HepG2 (cell line): ENCODE data around the gene GADD45B. TPM values are rescaled to one million over a fixed set of nuclear protein-coding genes. Genes with fewer than 3 reads are reported as not detected.
A peak's percentile ranks its signal among the peaks of the same experiment; 100 is the strongest.

Source experiments
- ARID2 ChIP-seq: sonication (generic); formaldehyde crosslinking; IDR thresholded peaks from 2 replicates; pipeline ENCODE4 v1.8.1; 2022; ENCODE audit warnings: mild to moderate bottlenecking, missing genetic modification reagents, borderline replicate concordance
- EP300 ChIP-seq, 3 experiments: sonication (generic) in 1 of 3; formaldehyde crosslinking in 1 of 3; IDR thresholded peaks; 2 replicates each; pipeline versions ENCODE4 v1.5.1 to v1.6.1; 2011 to 2020; ENCODE audit warnings: low read depth in 2 of 3, low read length in 2 of 3, borderline replicate concordance in 1 of 3, improper control_type of control experiment in 1 of 3, mild to moderate bottlenecking in 1 of 3, missing genetic modification reagents in 1 of 3, moderate library complexity in 1 of 3
- ETV5 ChIP-seq: IDR thresholded peaks from 2 replicates; pipeline ENCODE4 v1.6.1; 2018; ENCODE audit warnings: missing biosample characterization, missing genetic modification reagents, inconsistent platforms, borderline replicate concordance
- FOXP1 ChIP-seq, 2 experiments: fragments of 450-650 bp in 1 of 2; IDR thresholded peaks; 2 replicates each; pipeline ENCODE4 v1.6.1; 2017 to 2018; ENCODE audit warnings: antibody characterized with exemption in 1 of 2
- HINFP ChIP-seq: sonication (generic); formaldehyde crosslinking; IDR thresholded peaks from 2 replicates; pipeline ENCODE4 v1.4.0; 2020; ENCODE audit warnings: low read depth, mild to moderate bottlenecking, missing genetic modification reagents
- MAZ ChIP-seq, 2 experiments: sonication (generic) in 1 of 2; formaldehyde crosslinking in 1 of 2; IDR thresholded peaks; 2 replicates each; pipeline versions ENCODE4 v1.5.0 to v1.6.1; 2012 to 2020; ENCODE audit warnings: low read depth in 2 of 2, mild to moderate bottlenecking in 2 of 2, borderline replicate concordance in 1 of 2, improper control_type of control experiment in 1 of 2, low read length in 1 of 2, missing genetic modification reagents in 1 of 2, moderate library complexity in 1 of 2
- MBD4 ChIP-seq: IDR thresholded peaks from 2 replicates; pipeline ENCODE4 v1.6.1; 2012; ENCODE audit warnings: low read length, inconsistent platforms, borderline replicate concordance
- MXD3 ChIP-seq: IDR thresholded peaks from 2 replicates; pipeline ENCODE4 v1.6.1; 2016; ENCODE audit warnings: mild to moderate bottlenecking, missing biosample characterization, missing genetic modification reagents
- MXD4 ChIP-seq: IDR thresholded peaks from 2 replicates; pipeline ENCODE4 v1.6.1; 2016; ENCODE audit warnings: mild to moderate bottlenecking, missing biosample characterization, missing genetic modification reagents
- MYPOP ChIP-seq: sonication (generic); formaldehyde crosslinking; IDR thresholded peaks from 2 replicates; pipeline ENCODE4 v1.8.1; 2023; ENCODE audit warnings: mild to moderate bottlenecking, moderate library complexity, missing genetic modification reagents
- NCOR1 ChIP-seq: fragments of 200-600 bp; sonication (generic); IDR thresholded peaks from 2 replicates; pipeline ENCODE4 v1.7.0; 2017; ENCODE audit warnings: antibody characterized with exemption, low read length, borderline replicate concordance
- PATZ1 ChIP-seq: sonication (generic); formaldehyde crosslinking; IDR thresholded peaks from 2 replicates; pipeline ENCODE4 v1.4.0; 2020; ENCODE audit warnings: missing genetic modification reagents
- PLRG1 ChIP-seq: fragments of 450-650 bp; conservative IDR thresholded peaks from 2 replicates; pipeline ENCODE4 v1.6.1; 2016
- RBFOX2 ChIP-seq: fragments of 200-400 bp; formaldehyde crosslinking; IDR thresholded peaks from 2 replicates; pipeline ENCODE4 v1.6.1; 2017; ENCODE audit warnings: low read depth, mild to moderate bottlenecking, low read length
- THRA ChIP-seq: sonication (generic); formaldehyde crosslinking; IDR thresholded peaks from 2 replicates; pipeline ENCODE4 v1.4.0; 2020; ENCODE audit warnings: missing genetic modification reagents, borderline replicate concordance
- ZBTB38 ChIP-seq: sonication (generic); formaldehyde crosslinking; IDR thresholded peaks from 2 replicates; pipeline ENCODE4 v1.5.1; 2020; ENCODE audit warnings: mild to moderate bottlenecking, missing genetic modification reagents
- ZNF260 ChIP-seq: sonication (generic); formaldehyde crosslinking; IDR thresholded peaks from 2 replicates; pipeline ENCODE4 v1.4.0; 2020; ENCODE audit warnings: missing genetic modification reagents, low read depth, mild to moderate bottlenecking, borderline replicate concordance
- ZNF431 ChIP-seq: sonication (generic); formaldehyde crosslinking; IDR thresholded peaks from 2 replicates; pipeline ENCODE4 v1.9.0; 2022; ENCODE audit warnings: missing genetic modification reagents, low read depth, mild to moderate bottlenecking, borderline replicate concordance
- ZNF556 ChIP-seq: sonication (generic); formaldehyde crosslinking; IDR thresholded peaks from 2 replicates; pipeline ENCODE4 v1.4.0; 2020; ENCODE audit warnings: mild to moderate bottlenecking, missing genetic modification reagents, borderline replicate concordance
- ZNF576 ChIP-seq: sonication (generic); formaldehyde crosslinking; IDR thresholded peaks from 2 replicates; pipeline ENCODE4 v1.4.0; 2020; ENCODE audit warnings: mild to moderate bottlenecking, missing genetic modification reagents
- ZNF768 ChIP-seq: sonication (generic); formaldehyde crosslinking; IDR thresholded peaks from 2 replicates; pipeline ENCODE4 v1.4.0; 2020; ENCODE audit warnings: missing genetic modification reagents
- polyA plus RNA-seq, 8 experiments: library from polyadenylated mRNA; depleted of rRNA in 3 of 8; stranded (reverse) in 7 of 8; unstranded in 1 of 8; fragments of >200 nt; fragmentation: Illumina TruSeq in 4 of 8; extraction: Trizol in 4 of 8; gene quantifications; 2 replicates each; pipeline versions ENCODE4 v1.2.1 to v1.2.3, GENCODE V29; 2011 to 2016; ENCODE audit warnings: low read depth in 4 of 8, missing spikeins in 1 of 8, mixed read lengths in 1 of 8; ENCODE audit not compliant: insufficient read depth in 1 of 8
- total RNA-seq, 5 experiments: library from RNA; depleted of rRNA; stranded (reverse); fragments of >200 nt; fragmentation: Illumina TruSeq; extraction: Trizol; gene quantifications; 2 replicates each; pipeline ENCODE4 v1.2.3, GENCODE V29; 2016; ENCODE audit warnings: low read depth in 1 of 5

Gene GADD45B
- total and polyA plus RNA-seq, 2 of the 13 experiments (the other 11 are each of a cell fraction or from before 2014, with no cell fraction given), result 4.6 to 34.1 TPM

GRCh38 chr19:2477141-2477710 lies 1.3 kb downstream of the GADD45B start (continued):
- TF ChIP-seq PLRG1, result no peak
- TF ChIP-seq ZNF260 (CRISPR knock-in tag), result no peak
- no peak for TF ChIP-seq HINFP
- no peak for TF ChIP-seq ZNF576 (CRISPR knock-in tag)
- TF ChIP-seq MAZ (IDR thresholded peaks at IDR 0.05; ENCODE audit: borderline replicate concordance, low read depth, low read length), result 0 out of 2 replicates have a peak, but pooled peaks have one; percentile 8
- TF ChIP-seq MAZ (CRISPR knock-in tag; IDR thresholded peaks at IDR 0.05; ENCODE audit: low read depth), result no peak
- 0 out of 2 replicates have a peak, but pooled peaks have one; percentile 58 for TF ChIP-seq ARID2 (CRISPR knock-in tag)
- peak; percentile 7; the same call in 1 of the 2 replicates for TF ChIP-seq ZBTB38
- TF ChIP-seq MXD4 (CRISPR knock-in tag), result no peak
- no peak for TF ChIP-seq ZNF431 (CRISPR knock-in tag)
- TF ChIP-seq MXD3 (CRISPR knock-in tag), result 0 out of 2 replicates have a peak, but pooled peaks have one; percentile 14
- no peak for TF ChIP-seq FOXP1 (IDR thresholded peaks at IDR 0.05)
- TF ChIP-seq FOXP1 (CRISPR knock-in tag; IDR thresholded peaks at IDR 0.05), result peak; percentile 34; the same call in 1 of the 2 replicates
- peak; percentile 34; the same call in 1 of the 2 replicates for TF ChIP-seq ZNF768 (CRISPR knock-in tag)
- TF ChIP-seq NCOR1, result no peak
- peak; percentile 21; the same call in 1 of the 2 replicates for TF ChIP-seq ETV5 (CRISPR knock-in tag)
- no peak for TF ChIP-seq EP300 (IDR thresholded peaks at IDR 0.05; ENCODE audit: low read depth in 2 of 2, low read length in 2 of 2)
- TF ChIP-seq EP300 (CRISPR knock-in tag; IDR thresholded peaks at IDR 0.05; ENCODE audit: borderline replicate concordance), result no peak
- TF ChIP-seq PATZ1 (CRISPR knock-in tag), result no peak
- TF ChIP-seq RBFOX2, result peak; percentile 44; the same call in 1 of the 2 replicates
- TF ChIP-seq MBD4, result no peak
- TF ChIP-seq THRA, result no peak; the same call in 1 of the 2 replicates
- TF ChIP-seq ZNF556 (CRISPR knock-in tag), result no peak
- 0 out of 2 replicates have a peak, but pooled peaks have one; percentile 20 for TF ChIP-seq MYPOP (CRISPR knock-in tag)
